Heart left ventricle (tissue), 13 donors: ENCODE measurements around the gene RPA3.

ENCODE experiments used
- CTCF ChIP-seq, 12 donors: fragments of 200-600 bp; sonication (generic) in 4 of 12; IDR thresholded peaks; one replicate each; pipeline versions ENCODE4 v1.5.0 to v1.8.0; 2018 to 2022; ENCODE audit warnings: antibody characterized with exemption in 12 of 12, mild to moderate bottlenecking in 5 of 12
- POLR2A ChIP-seq, 2 donors: fragments of 450-650 bp; IDR thresholded peaks; one replicate each; pipeline ENCODE4 v1.6.1; 2017; ENCODE audit warnings: antibody characterized with exemption in 2 of 2, mild to moderate bottlenecking in 2 of 2, moderate library complexity in 2 of 2
- donor health status: ischemic (EF 13 %, LVEDD 7.1; RV severe dilation, severe dysfunction).
- donor health status: DM: no; HTN: yes; CAD: no.
- donor health status: DM: no; HTN: no; CAD: no.
- donor health status: ischemic (EF 25% LVEDD 6.9; RV normal size, moderate dysfunction).
- donor health status: ischemic (EF 25% LVEDD 5.7; RV mildly dilated, moderate dysfunction).
- donor health status: ischemic (EF 35%, LVEDD 5.7; RV mildly dilated, moderate dysfunction).
- donor health status: nonischemic (EF 11% LVEDD 7.7; RV severe dilation, severe dysfunction).
- donor health status: DM: yes; HTN: yes; CAD: no.
- donor health status: PGD.
- donor health status: ischemic (EF 29% LVEDD 5.4; RV normal size, mild dysfunction).
- donor health status: nonischemic (EF 23%, LVEDD 6.1; RV moderate dilation, normal function).

GRCh38 chr7:7693881-7694280, 24.5 kb downstream of the RPA3 start:
- no peak for TF ChIP-seq CTCF (IDR thresholded peaks at IDR 0.05)
- no peak for TF ChIP-seq POLR2A (IDR thresholded peaks at IDR 0.05)
